Measurements from ENCODE around the gene LMBR1.
"Not testable (repeated sequence)": the region's sequence is repeated elsewhere in the genome, so short reads cannot be mapped to it uniquely, and the experiment has no call there.

LMBR1 gene

DNA sequence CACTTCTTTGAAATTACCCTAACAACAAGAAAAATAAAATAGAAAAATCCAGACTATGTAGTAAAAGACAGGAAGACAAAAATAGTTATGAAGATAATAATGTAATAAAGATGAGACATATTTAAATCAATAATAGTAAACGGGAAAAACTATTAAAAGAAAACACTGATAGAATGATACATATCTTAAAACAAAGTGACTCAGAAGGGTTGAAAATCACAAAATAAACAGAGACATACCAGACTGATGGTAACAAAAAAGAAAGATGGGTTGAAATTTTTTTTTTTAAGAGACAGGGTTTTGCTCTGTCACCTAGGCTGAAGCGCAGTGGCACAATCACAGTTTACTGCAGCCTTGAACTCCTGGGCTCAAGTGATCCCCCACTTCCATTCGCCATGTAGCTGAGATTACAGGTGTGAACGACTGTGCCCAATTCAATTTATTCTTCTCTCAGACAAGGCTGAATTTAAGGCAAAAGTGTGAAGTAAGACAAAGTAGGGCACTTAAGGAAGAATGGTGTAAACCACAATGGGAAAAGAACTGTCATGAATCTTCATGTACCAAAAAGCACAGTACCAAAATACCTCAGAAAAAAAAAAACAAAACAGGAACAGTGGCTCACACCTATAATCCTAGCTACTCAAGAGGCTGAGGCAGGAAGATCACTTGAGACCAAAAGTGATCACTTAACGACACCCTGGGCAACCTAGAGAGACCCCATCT is 47.4 kb downstream of the LMBR1 start:
- DNase-seq (ENCODE audit: low read depth): no peak

DNA sequence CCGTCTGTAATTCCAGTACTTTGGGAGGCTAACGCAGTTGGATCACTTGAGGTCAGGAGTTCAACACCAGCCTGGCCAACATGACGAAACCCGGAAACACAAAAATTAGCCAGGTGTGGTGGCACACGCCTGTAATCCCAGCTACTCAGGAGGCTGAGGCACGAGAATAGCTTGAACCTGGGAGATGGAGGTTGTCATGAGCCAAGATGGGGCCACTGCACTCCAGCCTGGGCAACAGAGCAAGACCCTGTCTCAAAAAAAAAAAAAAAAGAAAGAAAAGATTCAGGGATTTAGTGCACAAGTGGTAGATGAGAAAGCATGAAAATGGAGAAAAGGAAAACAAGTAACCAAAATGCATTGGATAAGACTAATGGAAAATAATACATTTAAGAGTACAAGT is 49.4 kb downstream of the LMBR1 start:
- not testable (repeated sequence) for DNase-seq (ENCODE audit: low read depth)

DNA sequence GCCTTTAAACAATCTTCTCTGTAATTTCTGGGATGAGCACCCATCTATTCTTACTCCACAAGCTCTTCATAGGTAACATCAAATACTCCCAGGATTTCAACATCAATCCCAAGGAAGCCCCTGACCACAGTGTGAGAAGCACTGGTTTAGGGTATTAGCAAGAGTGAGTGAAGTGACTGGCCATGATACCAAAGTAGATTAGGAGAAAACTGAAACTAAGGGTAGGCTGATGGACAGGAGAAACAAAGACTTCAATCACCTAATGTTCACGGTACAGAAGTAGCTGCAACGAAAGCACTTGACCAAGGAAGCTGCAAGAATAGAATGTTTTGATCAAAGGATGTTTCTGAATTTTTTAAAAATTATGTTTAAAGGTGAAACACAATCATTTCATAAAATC is 49.8 kb downstream of the LMBR1 start:
- DNase-seq (ENCODE audit: low read depth): no peak

DNA sequence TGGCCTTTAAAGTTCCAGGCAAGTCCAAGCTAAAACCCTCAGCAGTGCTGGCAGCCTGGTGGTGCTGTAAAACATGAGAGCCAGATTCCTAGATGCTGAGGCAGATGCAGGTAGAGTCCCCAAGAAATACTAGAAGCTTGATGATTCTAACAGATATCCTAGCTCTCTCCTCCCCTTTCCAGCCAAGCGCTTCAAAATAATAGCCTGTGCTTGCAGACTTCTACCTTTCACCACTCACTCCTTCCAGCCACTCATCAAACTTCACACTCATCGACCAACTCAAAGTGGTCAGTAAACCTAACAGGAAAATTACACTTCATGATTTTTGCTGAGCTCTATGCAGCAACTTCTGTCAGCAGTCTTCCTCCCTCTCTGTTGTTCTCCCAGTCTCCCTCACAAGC is 50.2 kb downstream of the LMBR1 start:
- DNase-seq (ENCODE audit: low read depth): no peak

DNA sequence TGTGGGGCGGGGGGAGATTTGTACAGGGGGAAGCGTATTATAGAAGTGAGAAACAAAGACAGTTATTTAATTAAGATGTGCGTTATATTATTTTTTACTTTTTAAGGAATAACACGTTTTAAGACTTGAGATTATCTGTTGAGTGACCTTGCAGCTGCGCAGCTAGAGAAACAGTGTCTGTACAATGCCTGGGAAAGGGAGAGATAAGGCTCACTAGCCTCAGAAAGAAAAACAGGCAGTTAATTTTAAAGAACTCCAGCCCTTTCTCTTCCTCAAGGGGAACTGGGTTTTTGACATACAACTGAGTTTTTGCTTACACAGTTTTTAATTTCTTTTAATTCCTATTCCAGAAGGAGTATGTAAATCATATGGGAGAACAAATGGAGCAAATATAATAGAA is 50.7 kb downstream of the LMBR1 start:
- no peak for DNase-seq (ENCODE audit: low read depth)

DNA sequence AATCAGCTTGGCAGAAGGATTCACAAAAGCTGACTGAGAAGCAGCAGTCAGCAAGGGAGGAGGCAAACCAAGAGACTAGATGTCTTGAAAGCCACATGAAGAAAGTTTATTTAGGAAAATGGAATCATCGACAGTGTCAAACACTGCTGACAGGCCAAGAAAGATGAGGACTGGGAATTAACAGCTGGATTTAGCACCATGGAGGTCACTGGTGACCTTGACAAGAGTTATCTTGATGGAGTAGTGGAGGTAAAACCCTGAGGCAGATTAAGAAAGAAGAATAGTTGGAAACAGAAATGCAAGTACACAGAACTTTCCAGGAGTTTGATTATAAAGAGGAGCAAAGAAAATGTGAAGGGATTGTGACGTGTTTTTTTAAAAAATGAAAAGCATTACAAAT is 51.5 kb downstream of the LMBR1 start:
- DNase-seq (ENCODE audit: low read depth): no peak

DNA sequence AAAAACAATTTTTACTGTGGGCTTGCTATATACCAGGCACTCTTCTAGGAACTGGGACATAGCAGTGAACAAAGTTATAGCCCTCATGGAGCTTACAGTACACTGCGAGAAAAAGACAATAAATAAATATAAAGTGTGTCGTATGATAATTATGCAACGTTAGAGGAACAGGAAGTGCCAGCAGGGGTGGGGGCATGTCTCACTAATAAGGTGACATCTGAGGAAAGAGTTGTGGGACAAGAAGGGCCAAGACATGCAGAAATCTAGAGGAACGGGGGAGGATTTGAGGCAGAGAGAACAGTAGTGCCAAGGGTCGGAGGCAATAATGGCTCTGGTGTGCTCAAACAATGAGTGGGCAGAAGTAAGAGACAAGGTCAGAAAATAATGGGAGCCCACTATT is 52.8 kb downstream of the LMBR1 start:
- no peak for DNase-seq (ENCODE audit: low read depth)

DNA sequence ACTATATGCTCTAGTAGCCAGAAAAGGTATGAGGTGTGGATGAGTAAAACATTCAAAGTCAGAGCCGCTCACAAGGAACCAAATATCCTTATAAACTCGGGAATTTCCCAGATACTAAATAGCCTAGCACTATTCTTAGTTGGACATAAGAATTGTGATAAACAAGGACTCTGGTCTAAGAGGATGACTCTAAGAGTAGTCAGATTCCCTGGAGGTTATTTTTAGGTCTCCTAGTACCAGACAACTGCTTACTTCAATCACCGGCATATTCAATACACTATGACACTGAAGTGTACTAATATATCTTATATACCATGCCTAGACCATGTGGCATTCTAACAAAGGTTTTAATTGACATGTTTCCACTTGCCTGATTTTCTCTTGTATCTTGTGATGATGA is 56.5 kb downstream of the LMBR1 start:
- no peak for DNase-seq (ENCODE audit: low read depth)

DNA sequence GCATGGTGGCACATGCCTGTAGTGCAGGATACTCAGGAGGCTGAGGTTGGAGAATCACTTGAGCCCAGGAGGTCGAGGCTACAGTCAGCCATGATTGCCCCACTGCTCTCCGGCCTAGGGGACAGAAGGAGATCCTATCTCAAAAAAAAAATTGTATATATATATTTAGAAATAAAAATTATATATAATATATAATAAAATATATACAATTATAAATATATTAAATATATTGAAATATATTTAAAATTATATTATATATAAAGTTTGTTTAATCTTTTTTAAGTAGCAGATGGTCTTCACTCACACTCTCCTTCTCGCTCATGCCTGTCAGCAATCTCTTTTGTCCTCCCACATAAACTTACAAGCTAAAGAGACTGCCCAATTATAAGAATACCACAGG is 58.5 kb downstream of the LMBR1 start:
- no peak for DNase-seq (ENCODE audit: low read depth)

DNA sequence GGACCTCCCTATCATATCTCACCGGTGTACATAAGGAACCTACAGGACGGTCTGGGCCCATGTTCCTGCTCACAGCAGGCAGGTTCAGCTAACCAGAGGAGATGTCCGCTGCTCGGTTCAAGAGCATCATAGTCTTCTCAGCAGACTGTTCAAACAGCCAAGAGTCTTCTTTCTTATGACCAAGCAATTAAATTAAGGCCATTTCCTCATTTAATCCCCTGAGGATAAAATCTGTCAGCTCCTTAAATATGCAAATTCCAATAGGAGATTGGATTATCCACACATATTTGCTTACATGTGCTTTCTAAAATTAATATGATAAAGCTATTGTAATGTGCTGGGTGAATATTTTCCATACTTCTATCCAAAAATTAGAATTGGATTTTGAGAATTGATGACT is 59.7 kb downstream of the LMBR1 start:
- DNase-seq (ENCODE audit: low read depth): no peak

DNA sequence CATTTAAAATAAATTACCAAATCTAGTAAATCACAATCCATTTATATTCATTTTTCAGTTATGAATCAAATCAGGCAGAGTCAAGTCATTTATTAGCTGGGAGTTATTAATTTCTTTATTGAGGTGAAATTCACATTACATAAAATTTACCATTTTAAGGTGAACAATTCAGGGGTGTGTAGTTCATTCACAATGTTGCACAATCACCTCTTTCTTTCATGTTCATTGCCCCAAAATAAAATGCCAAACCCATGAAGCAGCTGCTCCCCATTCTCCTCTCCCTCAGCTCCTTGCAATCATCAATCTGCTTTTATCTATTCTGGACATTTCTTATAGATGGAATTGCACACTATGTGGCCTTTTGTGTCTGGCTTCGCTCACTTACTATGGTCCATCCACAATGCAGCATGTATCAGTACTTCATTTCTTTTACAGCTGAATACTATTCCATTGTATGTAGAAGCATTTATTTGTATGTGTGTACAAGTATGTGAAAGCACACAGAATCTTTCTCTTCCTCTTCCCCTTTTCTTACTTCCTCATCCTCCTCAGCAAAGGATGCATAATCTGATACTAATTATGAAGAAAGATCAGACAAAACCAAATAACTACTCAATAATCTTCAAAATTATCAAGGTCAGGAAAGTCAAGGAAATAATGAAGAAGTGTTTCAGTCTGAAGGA is 60.6 kb downstream of the LMBR1 start:
- no peak for DNase-seq (ENCODE audit: low read depth)

DNA sequence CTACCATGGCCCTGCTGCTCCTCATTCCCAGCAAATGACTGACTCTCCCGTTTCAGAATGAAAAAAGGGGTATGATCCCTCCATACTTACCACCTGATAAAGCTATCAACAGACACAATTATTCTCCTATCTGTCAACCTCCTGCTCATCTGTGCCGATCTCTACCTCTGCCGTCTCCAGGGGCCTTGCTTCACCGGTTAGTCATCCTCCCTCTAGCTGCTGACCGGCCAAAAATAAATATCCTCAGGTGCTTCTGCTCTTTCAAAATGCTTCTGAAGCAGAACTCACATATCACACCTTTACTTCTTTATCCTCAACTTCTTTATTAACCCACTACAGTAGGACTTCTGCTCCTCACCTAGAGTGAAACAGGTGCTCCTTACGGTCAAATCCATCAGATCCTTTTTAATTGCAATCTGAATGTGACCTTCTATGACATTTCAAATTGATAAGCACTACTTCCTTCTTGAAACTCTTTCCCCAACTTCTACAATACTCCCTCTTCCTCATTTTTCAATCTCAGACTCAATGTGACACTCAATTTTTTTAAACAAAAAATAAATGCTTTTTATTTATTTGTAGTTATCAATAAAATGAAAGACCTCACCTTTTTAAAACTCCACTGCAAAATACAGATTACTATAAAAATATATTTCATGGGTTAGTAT is 63.2 kb downstream of the LMBR1 start:
- DNase-seq (ENCODE audit: low read depth): no peak

DNA sequence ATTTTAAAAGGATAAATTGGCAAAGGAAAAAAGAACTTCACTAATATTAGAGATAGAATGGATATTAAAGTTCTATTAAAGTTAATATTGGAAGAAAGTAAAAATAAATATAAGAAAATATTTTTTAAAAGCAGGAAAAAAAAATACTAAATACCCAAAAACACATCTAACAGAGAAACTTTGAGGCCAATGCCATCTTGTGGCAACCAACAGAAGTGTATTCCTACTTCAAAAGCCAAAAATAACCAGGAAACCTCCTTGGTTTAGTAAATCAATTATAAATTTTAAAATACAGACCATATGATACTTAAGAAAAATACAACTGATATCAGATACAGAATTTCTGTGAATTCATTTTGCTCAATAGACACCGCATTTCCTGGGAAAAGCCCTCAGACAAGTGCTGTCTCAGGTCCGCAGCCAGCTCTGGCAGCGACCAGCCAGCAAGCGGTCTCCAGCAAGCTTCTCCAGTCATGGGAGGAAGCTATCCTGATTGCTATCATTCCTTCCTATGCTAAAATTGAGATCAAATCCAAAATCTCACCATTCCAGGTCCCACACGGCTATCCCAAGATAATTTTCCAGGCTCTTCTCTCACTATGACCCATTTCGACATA is 65.3 kb downstream of the LMBR1 start:
- peak; percentile 41 for DNase-seq (ENCODE audit: low read depth)

DNA sequence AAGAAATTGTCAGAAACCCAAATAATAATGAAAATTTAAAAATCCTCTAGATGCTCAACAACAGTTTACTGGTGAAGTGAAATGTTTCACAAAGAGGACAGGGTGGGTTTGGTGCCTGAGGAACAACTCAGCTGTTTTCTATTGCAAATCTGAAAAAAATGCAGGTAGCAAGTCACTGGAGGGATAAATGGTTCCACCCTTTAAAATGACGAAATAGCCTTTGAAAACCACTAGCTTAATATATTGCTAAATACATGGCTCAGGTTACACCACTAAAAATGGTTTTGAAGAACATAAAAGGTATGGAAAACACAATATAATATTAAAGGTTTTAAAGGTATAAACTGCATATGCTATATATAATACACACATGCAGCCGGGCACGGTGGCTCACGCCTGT is 69.5 kb downstream of the LMBR1 start:
- peak; percentile 72 for DNase-seq (ENCODE audit: low read depth)

DNA sequence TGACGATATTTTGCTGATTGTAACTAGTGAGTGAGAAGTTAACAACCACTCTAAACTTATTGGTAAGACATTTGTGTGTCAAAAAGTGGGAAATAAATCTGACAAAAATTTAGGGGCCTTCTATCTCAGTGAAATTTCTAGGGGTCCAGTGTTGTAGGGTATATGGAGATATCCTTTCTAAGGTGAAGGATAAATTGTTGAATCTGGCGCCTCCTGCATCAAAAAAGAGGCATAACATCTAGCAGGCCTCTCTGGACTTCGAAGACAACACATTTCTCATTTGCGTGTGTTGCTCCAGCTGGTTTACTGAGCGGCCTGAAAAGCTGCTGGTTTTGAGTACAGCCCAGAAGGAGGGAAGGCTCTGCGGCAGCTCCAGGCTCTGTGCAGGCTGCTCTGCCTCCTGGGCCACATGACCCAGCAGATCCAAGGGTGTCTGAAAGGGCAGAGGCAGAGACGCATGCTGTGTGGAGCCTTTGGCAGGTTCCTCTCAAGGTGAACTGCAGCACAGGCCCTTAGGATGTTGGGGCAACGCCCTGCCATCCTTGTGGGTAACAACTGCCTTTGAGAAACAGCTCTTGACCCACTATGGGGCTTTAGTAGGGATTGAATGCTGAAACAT is 72.4 kb downstream of the LMBR1 start:
- DNase-seq (ENCODE audit: low read depth): no peak

DNA sequence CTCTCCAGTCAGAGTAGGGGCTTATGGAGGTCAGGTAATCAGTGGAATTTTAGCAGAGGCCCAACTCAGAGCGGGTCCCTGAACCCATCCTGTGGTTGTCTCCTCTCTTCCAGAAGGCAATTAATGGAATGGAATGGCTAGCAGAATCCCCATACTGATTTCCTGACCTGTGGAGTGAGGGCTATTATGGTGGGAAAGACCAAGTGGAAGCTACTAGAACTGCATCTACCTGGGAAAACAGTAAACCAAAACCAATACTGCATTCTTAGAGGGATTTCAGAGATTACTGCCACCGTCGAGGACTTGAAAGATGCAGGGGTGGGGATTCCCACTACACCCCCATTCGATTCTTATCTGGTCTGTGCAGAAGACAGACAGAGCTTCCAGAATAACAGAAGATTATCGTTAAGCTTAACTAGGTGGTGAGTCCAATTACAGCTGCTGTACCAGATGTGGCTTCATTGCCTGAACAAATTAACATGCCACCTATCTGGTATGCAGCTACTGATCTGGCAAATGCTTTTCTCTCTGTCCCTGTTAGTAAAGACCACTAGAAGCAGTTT is 73.2 kb downstream of the LMBR1 start:
- no peak for DNase-seq (ENCODE audit: low read depth)

DNA sequence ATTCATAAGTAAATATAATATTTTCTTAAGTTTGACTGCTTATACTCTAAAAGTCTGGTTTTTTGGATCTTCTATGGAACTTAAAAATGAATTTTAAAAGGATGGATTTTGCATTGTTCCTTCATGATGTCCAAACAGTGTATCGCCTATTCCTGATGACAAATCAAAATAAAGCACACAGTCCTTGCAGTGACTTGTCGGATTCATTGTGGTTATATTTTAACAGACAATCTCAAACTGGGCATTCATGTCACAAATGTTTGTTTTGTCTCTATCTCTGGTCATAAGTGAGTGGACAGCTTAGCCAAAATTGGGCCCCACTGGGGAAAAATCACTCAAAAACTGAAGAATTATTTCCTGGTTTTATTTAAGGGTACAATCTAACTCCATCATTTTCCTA is 74.8 kb downstream of the LMBR1 start:
- DNase-seq (ENCODE audit: low read depth): no peak

DNA sequence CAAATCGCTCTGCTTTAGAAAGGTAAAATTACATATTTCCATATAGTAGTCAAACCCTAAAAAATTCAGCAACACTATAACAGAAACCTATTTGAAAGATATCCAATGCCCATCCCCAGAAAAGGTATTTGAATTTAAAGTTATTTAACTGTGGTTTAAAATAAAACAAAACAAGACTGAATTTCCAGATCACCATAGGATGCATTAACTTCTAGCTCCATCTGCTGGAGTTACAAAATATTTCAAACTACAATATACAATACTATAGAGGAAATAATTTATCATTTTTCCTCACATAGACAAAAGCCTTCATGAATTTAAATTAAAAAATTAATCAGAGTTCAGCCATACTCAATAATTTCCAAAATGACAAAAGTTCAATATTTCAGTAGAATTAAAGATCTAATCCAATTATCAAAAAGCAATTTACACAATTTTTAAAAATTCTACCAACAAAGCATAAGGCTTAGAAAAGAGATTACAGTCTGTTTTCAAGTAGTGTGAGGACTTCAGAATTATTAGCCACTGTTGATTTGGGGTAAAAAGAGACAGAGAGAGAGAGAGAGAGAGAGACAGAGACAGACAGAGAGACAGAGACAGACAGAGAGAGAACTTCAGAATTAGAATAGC is 75.9 kb downstream of the LMBR1 start:
- peak; percentile 17 for DNase-seq (ENCODE audit: low read depth)

DNA sequence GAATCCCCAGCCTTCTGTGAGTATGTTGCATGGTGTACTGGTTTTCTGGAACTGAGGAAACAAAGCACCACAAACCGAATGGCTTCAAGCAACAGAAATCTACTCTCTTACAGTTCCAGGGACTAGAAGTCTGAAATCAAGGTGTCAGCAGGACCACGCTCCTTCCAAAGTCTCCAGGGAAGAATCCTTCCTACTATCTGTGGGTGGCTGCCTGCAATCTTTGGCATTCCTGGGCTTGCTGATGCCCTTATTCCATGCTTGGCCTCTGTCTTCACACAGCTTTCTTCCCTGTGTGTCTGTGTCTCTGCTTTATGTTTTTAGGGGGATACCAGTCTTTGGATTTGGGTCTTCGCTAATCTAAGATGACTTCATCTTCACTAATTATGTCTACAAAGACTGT is 81.3 kb downstream of the LMBR1 start:
- DNase-seq (ENCODE audit: low read depth): no peak

DNA sequence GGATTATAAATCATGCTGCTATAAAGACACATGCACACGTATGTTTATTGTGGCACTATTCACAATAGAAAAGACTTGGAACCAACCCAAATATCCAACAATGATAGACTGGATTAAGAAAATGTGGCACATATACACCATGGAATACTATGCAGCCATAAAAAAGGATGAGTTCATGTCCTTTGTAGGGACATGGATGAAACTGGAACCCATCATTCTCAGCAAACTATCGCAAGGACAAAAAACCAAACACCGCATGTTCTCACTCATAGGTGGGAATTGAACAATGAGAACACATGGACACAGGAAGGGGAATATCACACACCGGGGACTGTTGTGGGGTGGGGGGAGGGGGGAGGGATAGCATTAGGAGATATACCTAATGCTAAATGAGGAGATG is 89.3 kb downstream of the LMBR1 start:
- not testable (repeated sequence) for DNase-seq (ENCODE audit: low read depth)

DNA sequence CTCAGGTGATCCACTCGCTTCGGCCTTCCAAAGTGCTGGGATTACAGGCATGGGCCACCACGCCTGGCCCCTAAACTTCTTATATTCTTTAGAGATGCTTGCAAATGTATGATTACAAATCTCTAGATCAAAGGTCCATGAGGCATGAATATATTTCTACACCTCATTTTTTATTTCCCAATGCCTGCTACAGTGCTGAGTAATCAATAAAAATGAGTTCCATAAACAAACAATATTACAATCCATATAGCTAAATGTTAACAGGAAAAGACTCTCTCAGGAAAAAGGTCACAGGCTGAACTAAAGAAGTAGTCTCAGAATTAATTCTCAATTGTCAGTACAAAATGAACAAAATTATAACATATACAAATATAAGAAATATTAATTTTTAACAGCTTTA is 90.8 kb downstream of the LMBR1 start:
- no peak for DNase-seq (ENCODE audit: low read depth)

DNA sequence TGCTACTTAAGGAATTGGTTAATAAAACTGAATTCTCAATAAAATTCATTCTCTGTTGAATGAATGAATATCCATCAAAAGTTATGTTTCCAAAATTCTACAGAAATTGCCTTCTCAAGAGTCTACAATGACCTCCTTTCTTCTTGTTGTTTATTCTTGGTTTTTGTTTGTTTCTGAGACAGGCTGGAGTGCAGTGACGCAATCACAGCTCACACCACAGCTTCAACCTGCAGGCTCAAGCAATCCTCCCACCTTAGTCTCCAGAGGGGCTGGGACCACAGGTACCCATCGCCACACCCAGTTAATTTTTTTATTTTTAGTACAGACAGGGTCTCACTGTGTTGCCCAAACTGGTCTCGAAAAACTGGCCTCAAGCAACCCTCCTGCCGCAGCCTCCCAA is 97.6 kb downstream of the LMBR1 start:
- DNase-seq (ENCODE audit: low read depth): no peak

Data from iris pigment epithelial cell (primary cell).